ENCODE data around the gene ACACA.

Gene ACACA

DNA sequence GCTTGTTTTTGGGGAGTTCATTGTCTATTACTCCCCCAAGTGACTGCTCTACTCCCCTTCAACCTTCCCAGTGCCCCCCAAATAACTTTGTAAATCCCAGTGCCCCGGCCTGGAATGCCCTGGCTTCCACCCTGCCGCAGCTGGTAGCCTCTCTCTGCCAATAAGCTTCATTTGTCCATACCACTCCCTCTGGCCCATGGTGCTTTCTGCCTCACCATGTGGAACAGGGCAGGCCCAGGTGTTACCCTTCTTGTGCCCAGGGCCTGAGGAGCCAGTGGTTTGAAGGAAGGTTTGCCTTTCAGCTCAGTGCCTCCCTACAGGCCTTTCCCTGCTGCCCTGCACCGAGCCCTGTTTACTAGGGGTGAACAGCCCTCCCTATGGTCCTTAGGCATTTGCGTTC lies 323.7 kb downstream of the ACACA start:
- Histone ChIP-seq H3K27ac (ENCODE audit: low read length) (no peak overlapping the region), H3K9ac (ENCODE audit: low read length) (no peak overlapping the region), H2AFZ (ENCODE audit: low read length) (no peak overlapping the region), H3K9me3 (replicated peaks; ENCODE audit: insufficient read depth, low read length) (no peaks in the 10 kb centered on the region), H3K36me3 (replicated peaks; ENCODE audit: insufficient read depth, low read length) (no peaks in the 10 kb centered on the region), H3K27me3 (replicated peaks; ENCODE audit: insufficient read depth, low read length) (no peaks in the 10 kb centered on the region), H3K9me2 (replicated peaks; ENCODE audit: insufficient read depth, low read length) (no peaks in the 10 kb centered on the region), H3F3A (ENCODE audit: insufficient read depth, low read length) (no peaks in the 10 kb centered on the region), H4K20me1 (ENCODE audit: insufficient read depth, low read length) (no peaks in the 10 kb centered on the region), H3K79me2 (ENCODE audit: low read length) (no peaks in the 10 kb centered on the region), H3K4me3 (ENCODE audit: low read length) (no peak overlapping the region), H3K4me2 (ENCODE audit: low read depth, low read length) (no peak overlapping the region), H3K4me1 (ENCODE audit: low read length) (no peaks in the 10 kb centered on the region)
- DNase-seq: no peak
- TF ChIP-seq EZH2phosphoT487 (IDR thresholded peaks at IDR 0.05; ENCODE audit: low read length) (no peak), EZH2 (optimal IDR thresholded peaks at IDR 0.05; ENCODE audit: low read depth, low read length) (no peak)
- TF ChIP-seq, protein P1, sequence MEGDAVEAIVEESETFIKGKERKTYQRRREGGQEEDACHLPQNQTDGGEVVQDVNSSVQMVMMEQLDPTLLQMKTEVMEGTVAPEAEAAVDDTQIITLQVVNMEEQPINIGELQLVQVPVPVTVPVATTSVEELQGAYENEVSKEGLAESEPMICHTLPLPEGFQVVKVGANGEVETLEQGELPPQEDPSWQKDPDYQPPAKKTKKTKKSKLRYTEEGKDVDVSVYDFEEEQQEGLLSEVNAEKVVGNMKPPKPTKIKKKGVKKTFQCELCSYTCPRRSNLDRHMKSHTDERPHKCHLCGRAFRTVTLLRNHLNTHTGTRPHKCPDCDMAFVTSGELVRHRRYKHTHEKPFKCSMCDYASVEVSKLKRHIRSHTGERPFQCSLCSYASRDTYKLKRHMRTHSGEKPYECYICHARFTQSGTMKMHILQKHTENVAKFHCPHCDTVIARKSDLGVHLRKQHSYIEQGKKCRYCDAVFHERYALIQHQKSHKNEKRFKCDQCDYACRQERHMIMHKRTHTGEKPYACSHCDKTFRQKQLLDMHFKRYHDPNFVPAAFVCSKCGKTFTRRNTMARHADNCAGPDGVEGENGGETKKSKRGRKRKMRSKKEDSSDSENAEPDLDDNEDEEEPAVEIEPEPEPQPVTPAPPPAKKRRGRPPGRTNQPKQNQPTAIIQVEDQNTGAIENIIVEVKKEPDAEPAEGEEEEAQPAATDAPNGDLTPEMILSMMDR (IDR thresholded peaks at IDR 0.05; ENCODE audit: low read length): no peak

DNA sequence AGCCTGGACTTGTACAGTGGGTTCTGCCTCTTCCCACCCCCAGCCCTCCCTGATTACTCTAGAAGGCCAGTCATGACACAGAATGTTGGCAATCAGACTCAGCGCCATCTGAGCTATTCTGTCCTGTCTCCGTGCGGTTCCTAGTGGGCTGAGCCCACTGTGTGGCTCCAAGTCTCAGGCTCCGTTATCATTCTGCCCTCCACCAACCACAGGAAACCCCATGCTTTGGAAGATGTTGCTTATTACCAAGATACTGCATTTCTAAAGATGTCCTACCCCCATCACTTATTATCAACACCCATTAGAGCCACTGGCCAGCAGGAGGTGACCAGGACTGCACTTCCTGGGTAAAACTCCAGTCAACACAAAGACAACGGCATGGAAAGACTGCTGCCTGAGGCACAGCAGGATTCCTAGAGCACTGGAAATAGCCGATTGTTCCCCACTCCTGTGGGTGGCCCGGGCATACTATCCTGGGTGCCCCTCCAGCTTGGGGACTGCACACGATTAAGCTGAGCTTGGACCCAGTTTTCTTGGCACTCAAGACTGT lies 324.2 kb downstream of the ACACA start:
- Histone ChIP-seq H3K9ac (ENCODE audit: low read length) (no peak overlapping the region), H3K4me2 (ENCODE audit: low read depth, low read length) (no peak overlapping the region), H3K27me3 (replicated peaks; ENCODE audit: insufficient read depth, low read length) (no peaks in the 10 kb centered on the region), H3K4me3 (ENCODE audit: low read length) (no peak overlapping the region), H3K9me2 (replicated peaks; ENCODE audit: insufficient read depth, low read length) (no peaks in the 10 kb centered on the region), H3K27ac (ENCODE audit: low read length) (no peak overlapping the region), H4K20me1 (ENCODE audit: insufficient read depth, low read length) (no peaks in the 10 kb centered on the region), H3F3A (ENCODE audit: insufficient read depth, low read length) (no peaks in the 10 kb centered on the region), H3K36me3 (replicated peaks; ENCODE audit: insufficient read depth, low read length) (no peaks in the 10 kb centered on the region), H2AFZ (ENCODE audit: low read length) (no peak overlapping the region), H3K79me2 (ENCODE audit: low read length) (no peaks in the 10 kb centered on the region), H3K4me1 (ENCODE audit: low read length) (no peaks in the 10 kb centered on the region), H3K9me3 (replicated peaks; ENCODE audit: insufficient read depth, low read length) (no peaks in the 10 kb centered on the region)
- no peak for DNase-seq
- TF ChIP-seq, protein P1 (IDR thresholded peaks at IDR 0.05; ENCODE audit: low read length): no peak
- TF ChIP-seq EZH2 (optimal IDR thresholded peaks at IDR 0.05; ENCODE audit: low read depth, low read length) (no peak), EZH2phosphoT487 (IDR thresholded peaks at IDR 0.05; ENCODE audit: low read length) (no peak)

DNA sequence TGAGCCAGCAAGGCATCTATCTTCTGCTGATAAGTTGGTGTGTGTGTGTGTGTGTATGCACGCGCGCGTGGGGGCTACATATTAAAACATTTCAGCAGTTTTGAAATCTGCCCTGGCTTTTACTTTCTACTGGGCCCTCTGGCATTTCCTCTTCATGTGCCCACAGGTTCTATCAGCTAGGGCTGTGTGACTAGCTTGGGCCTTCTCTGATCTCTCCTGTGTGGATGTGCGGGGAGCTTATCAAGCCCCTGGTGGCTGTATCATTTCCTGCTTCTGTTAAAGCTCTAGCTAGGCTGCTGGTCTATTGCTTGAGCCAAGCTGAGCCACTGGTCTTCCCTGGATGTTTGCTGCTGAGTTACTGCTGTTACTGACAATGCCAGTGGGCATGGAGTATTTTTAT lies 325.3 kb downstream of the ACACA start:
- Histone ChIP-seq H3K4me1 (ENCODE audit: low read length) (no peaks in the 10 kb centered on the region), H3K79me2 (ENCODE audit: low read length) (no peaks in the 10 kb centered on the region), H3K36me3 (replicated peaks; ENCODE audit: insufficient read depth, low read length) (no peaks in the 10 kb centered on the region), H4K20me1 (ENCODE audit: insufficient read depth, low read length) (no peaks in the 10 kb centered on the region), H3K27ac (ENCODE audit: low read length) (no peak overlapping the region), H2AFZ (ENCODE audit: low read length) (no peak overlapping the region), H3K9me3 (replicated peaks; ENCODE audit: insufficient read depth, low read length) (no peaks in the 10 kb centered on the region), H3K27me3 (replicated peaks; ENCODE audit: insufficient read depth, low read length) (no peaks in the 10 kb centered on the region), H3K9me2 (replicated peaks; ENCODE audit: insufficient read depth, low read length) (no peaks in the 10 kb centered on the region), H3F3A (ENCODE audit: insufficient read depth, low read length) (no peaks in the 10 kb centered on the region), H3K4me3 (ENCODE audit: low read length) (no peak overlapping the region), H3K9ac (ENCODE audit: low read length) (no peak overlapping the region), H3K4me2 (ENCODE audit: low read depth, low read length) (no peak overlapping the region)
- no peak for DNase-seq
- no peak for TF ChIP-seq EZH2phosphoT487 (IDR thresholded peaks at IDR 0.05; ENCODE audit: low read length)
- TF ChIP-seq EZH2 (optimal IDR thresholded peaks at IDR 0.05; ENCODE audit: low read depth, low read length): no peak
- TF ChIP-seq, protein P1 (IDR thresholded peaks at IDR 0.05; ENCODE audit: low read length): no peak

All from MM.1S (cell line).